Measurements from ENCODE around the gene TMSB4X.
A peak's percentile ranks its signal among the peaks of the same experiment; 100 is the strongest.
"Not testable (repeated sequence)": the region's sequence is repeated elsewhere in the genome, so short reads cannot be mapped to it uniquely, and the experiment has no call there.

Gene TMSB4X

GRCh38 chrX:12954981-12955380 is 19.9 kb upstream of the TMSB4X start:
- DNase-seq (ENCODE audit: low read depth, low spot score), result no peak

- no peak for DNase-seq (ENCODE audit: low read depth, low spot score)
Observed at GRCh38 chrX:12955882-12956703, 18.8 kb upstream of the TMSB4X start.

- DNase-seq (ENCODE audit: low read depth, low spot score), result no peak
Observed at GRCh38 chrX:12956704-12957534, 18.0 kb upstream of the TMSB4X start.

- no peak for DNase-seq (ENCODE audit: low read depth, low spot score)
Observed at GRCh38 chrX:12958059-12958458, 16.9 kb upstream of the TMSB4X start.

- no peak for DNase-seq (ENCODE audit: low read depth, low spot score)
Observed at GRCh38 chrX:12958461-12958860, 16.4 kb upstream of the TMSB4X start.

GRCh38 chrX:12961196-12961718 is 13.7 kb upstream of the TMSB4X start:
- DNase-seq (ENCODE audit: low read depth, low spot score), result no peak

GRCh38 chrX:12962041-12962504 is 12.8 kb upstream of the TMSB4X start:
- no peak for DNase-seq (ENCODE audit: low read depth, low spot score)

GRCh38 chrX:12963210-12963850 is 11.6 kb upstream of the TMSB4X start:
- not testable (repeated sequence) for DNase-seq (ENCODE audit: low read depth, low spot score)

GRCh38 chrX:12965131-12965940 is 9.6 kb upstream of the TMSB4X start:
- DNase-seq (ENCODE audit: low read depth, low spot score), result peak; percentile 38

- DNase-seq (ENCODE audit: low read depth, low spot score), result no peak
Observed at GRCh38 chrX:12966151-12966550, 8.8 kb upstream of the TMSB4X start.

- DNase-seq (ENCODE audit: low read depth, low spot score), result no peak
Observed at GRCh38 chrX:12967711-12968465, 7.0 kb upstream of the TMSB4X start.

- DNase-seq (ENCODE audit: low read depth, low spot score), result peak; percentile 74
Observed at GRCh38 chrX:12970691-12971202, 4.2 kb upstream of the TMSB4X start.

- no peak for DNase-seq (ENCODE audit: low read depth, low spot score)
Observed at GRCh38 chrX:12971282-12972003, 3.5 kb upstream of the TMSB4X start.

- no peak for DNase-seq (ENCODE audit: low read depth, low spot score)
Observed at GRCh38 chrX:12972243-12972642, 2.7 kb upstream of the TMSB4X start.

GRCh38 chrX:12972878-12973560 is 1.9 kb upstream of the TMSB4X start:
- DNase-seq (ENCODE audit: low read depth, low spot score), result no peak

- DNase-seq (ENCODE audit: low read depth, low spot score), result no peak
Observed at GRCh38 chrX:12973561-12974304, 1.2 kb upstream of the TMSB4X start.

GRCh38 chrX:12974305-12974795 is 560 bp upstream of the TMSB4X start:
- DNase-seq (ENCODE audit: low read depth, low spot score), result peak; percentile 80

- DNase-seq (ENCODE audit: low read depth, low spot score), result no peak
Observed at GRCh38 chrX:12975670-12975965, 708 bp downstream of the TMSB4X start.

Data from ELF-1 (cell line).